Erythroblast (primary cell): ENCODE measurements around the gene CLK3.

Source experiments
- GATA1 ChIP-seq: IDR thresholded peaks from 2 replicates; pipeline ENCODE4 v1.6.1; 2011; ENCODE audit warnings: low read depth, mild to moderate bottlenecking, control low read depth, low read length, moderate library complexity
- POLR2A ChIP-seq: IDR thresholded peaks from 2 replicates; pipeline ENCODE4 v1.6.1; 2011; ENCODE audit warnings: mild to moderate bottlenecking, low read length

DNA sequence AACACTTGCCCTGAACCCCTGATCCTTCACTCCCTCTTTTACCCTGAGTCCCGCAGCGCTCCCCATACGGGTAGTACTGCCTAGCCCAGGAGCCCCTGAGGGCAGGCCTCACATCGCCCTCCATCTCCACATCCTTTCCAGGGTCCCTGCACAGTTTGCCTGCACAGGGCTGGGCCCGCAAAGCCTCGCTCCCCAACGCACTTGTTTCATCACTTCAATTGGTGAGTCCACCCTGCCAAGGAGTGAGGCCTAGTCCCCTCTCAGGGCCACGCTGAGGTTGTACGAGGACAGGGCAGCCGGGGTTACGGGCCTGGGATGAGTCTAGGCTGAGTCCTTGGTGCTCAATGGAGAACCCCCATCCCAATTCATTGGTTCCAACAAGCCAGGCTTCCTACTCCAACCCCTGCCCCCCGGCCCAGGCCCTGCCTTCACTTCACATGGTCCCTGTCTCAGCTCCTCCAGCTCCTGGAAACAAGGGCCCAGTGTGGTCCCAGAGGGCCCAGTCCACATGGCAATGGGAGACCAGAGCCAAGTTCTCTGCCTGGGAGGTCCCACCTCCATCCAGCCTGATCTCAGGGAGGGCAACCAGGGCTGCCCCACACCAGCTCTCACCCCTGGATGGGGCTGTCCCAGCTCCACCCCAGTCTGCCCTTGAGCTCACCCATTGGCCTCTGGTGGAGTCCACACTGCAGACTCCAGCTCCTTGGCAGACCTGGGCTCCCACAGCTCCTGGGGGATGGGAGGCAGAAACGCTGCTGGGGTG, 12.4 kb upstream of the CLK3 start:
- no peak for TF ChIP-seq POLR2A
- no peak for TF ChIP-seq GATA1
